Measurements from ENCODE around the gene DESI1.

Gene DESI1

GRCh38 chr22:41555325-41555982, 65.4 kb downstream of the DESI1 start:
- no peak for DNase-seq

DNA sequence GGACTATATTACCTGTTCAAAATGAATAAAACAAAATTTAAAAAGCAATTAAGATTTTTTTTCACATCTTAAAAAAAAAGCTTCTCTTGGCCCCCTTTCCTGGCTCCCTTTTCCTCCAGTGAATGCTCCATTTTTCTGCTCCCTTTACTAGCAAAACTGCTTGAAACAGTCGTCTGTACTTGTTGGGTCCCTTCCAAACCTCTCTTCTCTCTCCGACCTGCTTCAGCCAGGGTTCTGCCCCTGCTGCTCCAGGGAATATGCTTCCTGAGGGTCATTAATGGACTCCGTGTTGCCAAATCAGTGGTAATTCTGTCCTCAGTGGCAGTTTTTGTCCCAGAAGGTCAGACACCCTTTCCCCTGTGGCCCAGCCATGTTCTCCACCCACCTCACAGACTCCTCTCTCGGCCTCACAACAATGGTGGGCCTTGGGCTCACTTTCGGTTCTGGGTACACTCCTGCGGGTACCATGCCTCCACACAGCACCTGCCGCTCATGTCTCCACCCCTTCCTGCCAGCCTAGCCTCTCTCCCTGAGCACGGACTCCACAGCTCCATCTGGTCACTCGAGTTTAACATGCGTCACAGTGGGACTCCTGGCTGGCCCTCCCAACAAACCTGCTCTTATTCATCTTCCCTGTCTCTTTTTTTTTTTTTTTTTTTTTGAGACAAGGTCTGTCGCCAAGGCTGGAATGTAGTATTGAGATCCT, 68.8 kb downstream of the DESI1 start:
- no peak for DNase-seq

DNA sequence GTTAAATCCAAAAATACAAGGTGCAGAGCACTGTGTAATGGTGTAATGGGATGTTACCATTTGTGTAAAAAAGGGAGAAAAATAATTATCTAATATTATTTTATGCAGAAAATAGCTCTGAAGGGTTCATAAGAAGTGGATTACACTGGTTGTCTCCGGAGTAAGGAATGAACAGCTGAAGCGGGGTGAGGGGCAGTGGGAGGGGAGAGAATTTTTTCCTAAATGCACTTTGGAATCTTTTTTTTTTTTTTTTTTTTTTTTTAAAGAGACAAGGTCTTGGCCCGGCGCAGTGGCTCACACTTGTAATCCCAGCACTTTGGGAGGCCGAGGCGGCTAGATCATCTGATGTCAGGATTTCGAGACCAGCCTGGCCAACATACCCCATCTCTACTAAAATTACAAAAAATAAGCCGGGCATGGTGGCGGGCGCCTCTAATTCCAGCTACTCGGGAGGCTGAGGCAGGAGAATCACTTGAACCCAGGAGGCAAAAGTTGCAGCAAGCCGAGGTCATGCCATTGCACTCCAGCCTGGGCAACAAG, 69.8 kb downstream of the DESI1 start:
- DNase-seq, result no peak

DNA sequence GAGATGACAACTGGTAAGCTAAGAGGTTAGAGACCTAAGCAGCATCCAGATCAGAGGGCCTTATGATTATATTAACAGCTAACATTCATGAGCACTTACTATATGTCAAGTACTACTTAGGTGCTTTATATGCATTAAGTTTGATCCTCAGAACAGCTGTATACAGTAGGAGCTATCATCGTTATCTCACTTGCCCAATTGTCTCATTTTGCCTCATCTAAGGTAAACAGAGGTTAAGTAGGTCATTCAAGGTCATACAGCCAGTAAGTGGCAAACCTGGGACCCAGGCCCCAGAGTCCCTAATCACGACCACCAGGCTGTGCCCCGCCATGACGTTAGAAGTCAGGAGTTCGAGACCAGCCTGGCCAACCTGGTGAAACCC, 72.0 kb downstream of the DESI1 start:
- DNase-seq, result no peak
